Stimulated activated CD4-positive, alpha-beta T cell treated with anti-CD3 and anti-CD28 coated beads, Interleukin-12 subunit alpha, Interleukin-12 subunit beta, amount 100 ng/mL, for 48 hours (primary cell): ENCODE data around the gene IFNL1.
"Not testable (repeated sequence)": the region's sequence is repeated elsewhere in the genome, so short reads cannot be mapped to it uniquely, and the experiment has no call there.

ENCODE experiments used
- DNase-seq, 3 donors: peaks; one replicate each; pipeline ENCODE4 v3.0.0-alpha.2; 2020; ENCODE audit warnings: low read depth in 2 of 3, low spot score in 1 of 3

The IFNL1 gene

DNA sequence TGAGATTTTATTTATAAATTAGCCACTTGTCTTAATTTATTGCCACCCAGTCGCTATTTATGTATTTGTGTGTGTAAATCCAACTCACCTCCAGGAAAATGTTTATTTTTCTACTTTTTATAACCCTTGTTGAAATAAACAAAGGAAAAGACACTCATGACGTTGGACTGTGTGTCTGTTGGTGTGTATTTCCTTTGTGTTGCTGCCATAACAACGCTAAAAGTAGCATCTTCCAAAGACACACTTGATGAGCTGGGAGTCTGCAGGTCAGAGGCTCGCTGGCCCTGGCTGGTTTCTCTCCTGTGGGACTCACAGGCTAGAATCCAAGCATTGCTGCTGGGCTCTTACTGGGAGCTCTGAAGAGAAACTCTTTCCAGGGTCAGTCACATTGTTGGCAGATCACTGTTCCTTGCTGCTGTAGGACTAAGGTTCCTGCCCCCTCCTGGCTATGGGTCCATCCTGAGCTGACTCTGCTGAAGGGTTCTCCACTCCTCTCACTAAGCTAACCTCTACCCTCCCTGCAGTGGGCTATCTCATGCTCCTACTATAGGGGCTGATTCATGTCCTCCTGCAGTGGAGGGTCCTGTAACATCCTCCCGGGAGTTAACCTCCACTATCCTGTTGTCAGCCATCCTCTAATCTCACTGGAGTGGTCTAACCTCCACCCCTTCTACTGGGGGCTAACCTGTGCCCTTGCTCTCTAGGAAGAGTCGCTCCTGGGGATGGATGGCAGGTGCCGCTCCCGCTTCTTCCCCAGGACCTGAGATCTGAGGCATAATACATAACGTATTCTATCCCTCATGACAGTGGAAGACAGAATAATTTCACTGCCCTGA lies 26.0 kb upstream of the IFNL1 start:
- no peak for DNase-seq

- not testable (repeated sequence) for DNase-seq
These were observed 22.3 kb upstream of the IFNL1 start for GRCh38 chr19:39273859-39274258.

GRCh38 chr19:39275578-39275977 lies 20.6 kb upstream of the IFNL1 start:
- DNase-seq: no peak

GRCh38 chr19:39276740-39277139 lies 19.5 kb upstream of the IFNL1 start:
- DNase-seq: no peak

- DNase-seq: no peak
These were observed 18.6 kb upstream of the IFNL1 start for GRCh38 chr19:39277598-39277997.

- DNase-seq: no peak
These were observed 14.2 kb upstream of the IFNL1 start for GRCh38 chr19:39282021-39282420.

- DNase-seq: no peak
These were observed 12.2 kb upstream of the IFNL1 start for GRCh38 chr19:39284032-39284431.

- DNase-seq: no peak
These were observed 2.8 kb upstream of the IFNL1 start for GRCh38 chr19:39293394-39293793.

GRCh38 chr19:39296906-39297305 lies 699 bp downstream of the IFNL1 start:
- no peak for DNase-seq

DNA sequence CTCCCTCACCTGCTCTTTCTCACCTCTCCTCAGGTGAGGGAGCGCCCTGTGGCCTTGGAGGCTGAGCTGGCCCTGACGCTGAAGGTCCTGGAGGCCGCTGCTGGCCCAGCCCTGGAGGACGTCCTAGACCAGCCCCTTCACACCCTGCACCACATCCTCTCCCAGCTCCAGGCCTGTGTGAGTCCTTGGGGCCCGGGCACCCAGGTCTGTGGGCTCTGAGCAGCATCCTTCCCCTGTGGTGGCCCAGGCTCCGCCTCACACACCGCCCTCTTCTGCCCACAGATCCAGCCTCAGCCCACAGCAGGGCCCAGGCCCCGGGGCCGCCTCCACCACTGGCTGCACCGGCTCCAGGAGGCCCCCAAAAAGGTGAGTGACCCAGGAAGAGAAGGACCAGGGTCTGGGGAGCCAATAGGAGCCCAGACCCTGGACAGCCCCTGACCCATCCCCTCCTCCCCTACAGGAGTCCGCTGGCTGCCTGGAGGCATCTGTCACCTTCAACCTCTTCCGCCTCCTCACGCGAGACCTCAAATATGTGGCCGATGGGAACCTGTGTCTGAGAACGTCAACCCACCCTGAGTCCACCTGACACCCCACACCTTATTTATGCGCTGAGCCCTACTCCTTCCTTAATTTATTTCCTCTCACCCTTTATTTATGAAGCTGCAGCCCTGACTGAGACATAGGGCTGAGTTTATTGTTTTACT lies 1.9 kb downstream of the IFNL1 start:
- DNase-seq: no peak

GRCh38 chr19:39299404-39299803 lies 3.2 kb downstream of the IFNL1 start:
- no peak for DNase-seq

GRCh38 chr19:39299832-39300231 lies 3.6 kb downstream of the IFNL1 start:
- DNase-seq: no peak

- no peak for DNase-seq
These were observed 4.8 kb downstream of the IFNL1 start for GRCh38 chr19:39301021-39301420.

GRCh38 chr19:39301562-39301961 lies 5.4 kb downstream of the IFNL1 start:
- no peak for DNase-seq

DNA sequence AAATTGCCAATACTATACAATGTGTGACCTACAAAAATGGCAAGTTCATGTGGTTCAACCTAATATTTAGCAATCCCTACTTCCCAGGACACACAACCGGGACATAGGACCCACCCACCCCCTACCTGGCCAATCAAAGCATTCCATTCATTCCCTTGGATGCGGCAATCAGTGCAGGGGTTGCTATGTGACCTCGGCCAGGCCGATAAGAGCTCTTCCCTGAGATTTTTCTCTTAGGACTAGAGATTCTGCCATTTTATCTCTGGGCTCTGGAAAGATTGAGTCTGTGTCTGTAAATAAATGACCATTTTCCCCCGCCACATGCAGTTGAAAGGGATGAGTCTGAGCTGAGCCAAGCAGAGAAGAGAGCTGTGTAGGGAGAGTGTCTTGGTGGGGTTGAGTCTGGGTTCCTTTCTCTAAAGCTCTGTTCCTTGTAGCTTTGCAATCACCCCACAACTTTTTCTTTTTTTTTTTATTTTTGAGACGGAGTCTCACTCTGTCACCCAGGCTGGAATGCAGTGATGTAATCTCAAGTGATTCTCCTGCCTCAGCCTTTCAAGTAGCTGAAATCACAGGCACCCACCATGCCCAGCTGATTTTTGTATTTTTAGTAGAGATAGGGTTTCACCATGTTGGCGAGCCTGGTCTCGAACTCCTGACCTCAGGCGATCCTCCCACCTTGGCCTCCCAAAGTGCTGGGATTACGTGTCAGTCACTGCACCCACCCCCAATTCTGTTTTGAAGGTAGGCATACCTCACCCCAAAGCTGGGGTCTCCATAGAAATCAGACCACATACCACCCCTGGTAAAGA lies 7.4 kb downstream of the IFNL1 start:
- DNase-seq: no peak

- DNase-seq: no peak
These were observed 7.9 kb downstream of the IFNL1 start for GRCh38 chr19:39304185-39304513.

DNA sequence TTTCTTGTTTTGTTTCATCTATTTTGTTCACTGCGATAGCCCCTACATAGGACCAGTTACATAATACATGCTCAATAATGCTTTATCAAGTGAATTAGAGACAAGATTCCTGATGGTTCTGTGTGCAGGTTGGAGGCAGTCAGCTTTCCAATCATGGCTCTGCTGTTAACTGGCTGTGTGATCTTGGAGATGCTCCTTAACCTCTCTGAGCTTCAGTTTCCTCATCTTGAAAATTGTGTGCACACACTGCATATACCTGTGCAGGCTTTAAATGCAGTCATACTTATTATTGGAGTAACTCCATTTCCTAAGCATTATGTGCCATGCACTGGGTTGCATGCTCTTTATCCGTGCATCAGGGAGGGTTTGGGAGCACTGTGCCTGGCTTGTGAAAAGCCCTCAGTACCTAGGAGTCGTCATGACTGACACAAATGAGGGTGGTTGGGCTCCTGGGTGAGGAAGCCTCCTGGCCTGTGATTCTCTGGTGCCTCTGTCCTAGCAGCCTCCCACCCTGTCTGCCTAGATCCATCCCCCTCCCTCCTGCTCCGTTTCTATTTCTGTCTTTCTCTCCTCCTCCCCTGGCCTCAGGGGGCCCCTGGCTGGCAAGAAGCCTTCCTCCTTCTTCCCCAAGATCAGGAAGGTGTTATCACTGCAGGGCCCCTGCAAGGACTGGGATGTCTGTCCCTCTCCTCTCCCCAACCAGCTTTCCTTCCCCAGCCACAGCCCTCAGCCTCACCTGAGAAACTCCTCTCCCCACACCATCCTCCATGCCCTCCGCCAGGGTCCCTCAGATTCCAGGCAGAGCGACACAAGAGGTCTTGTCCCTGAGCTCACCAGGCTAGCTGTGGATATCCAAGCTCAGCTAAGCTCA lies 8.7 kb downstream of the IFNL1 start:
- no peak for DNase-seq

DNA sequence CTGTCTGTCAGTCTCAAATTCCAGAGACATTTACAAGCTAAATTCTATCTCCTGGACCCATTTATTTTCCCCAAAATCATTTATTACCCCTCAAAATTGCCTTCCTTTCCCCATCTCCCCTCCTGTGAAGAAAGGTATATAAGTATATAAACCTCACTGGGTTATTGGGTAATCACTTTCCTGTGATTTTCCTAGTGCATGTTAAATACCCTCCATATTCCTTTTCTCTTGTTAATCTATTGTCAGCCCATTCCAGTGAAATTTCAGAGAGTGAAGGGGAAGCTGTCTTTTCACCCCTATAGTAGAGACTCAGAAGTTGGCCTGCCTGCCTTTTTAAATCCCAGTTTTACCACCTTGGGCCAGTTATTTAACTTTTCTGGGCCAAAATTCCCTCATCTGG lies 9.9 kb downstream of the IFNL1 start:
- no peak for DNase-seq

DNA sequence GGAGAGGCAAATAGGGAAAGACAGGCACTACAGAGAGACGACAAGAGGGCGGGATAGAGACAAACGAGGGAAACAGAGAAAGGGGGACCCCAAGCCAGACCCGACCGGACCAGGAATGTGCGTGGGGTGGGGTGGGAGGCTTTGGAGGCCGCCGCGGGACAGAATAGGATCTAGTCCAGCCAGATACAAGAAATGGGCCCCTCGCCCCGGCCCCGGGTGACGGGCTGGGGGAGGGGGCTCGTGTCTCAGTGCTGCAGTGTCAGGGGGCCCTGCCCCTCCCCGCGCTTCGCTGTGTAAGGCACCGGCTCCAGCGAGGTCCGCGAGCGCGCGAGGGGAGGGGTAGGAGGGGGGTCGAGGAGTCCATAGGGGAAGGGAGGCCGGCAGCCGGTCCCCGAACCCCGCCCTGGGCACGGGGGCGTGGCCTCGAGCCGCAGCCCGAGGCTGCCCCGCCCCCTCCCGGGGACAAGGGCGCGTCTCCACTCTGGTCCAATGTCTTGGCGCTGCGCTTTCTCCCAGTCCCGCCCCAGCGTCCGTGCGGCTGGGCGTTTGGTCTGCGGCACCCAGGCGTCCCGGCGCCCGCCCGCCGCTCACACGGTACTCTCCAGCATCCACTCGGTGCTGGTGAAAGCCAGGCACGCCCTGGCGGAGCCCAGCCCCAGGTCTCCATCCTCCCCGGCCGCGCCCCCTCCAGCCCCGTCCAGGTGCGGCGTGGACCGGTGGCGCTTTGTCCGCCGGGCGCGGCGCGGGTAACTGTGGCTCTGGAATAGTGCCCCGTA lies 11.0 kb downstream of the IFNL1 start:
- no peak for DNase-seq

DNA sequence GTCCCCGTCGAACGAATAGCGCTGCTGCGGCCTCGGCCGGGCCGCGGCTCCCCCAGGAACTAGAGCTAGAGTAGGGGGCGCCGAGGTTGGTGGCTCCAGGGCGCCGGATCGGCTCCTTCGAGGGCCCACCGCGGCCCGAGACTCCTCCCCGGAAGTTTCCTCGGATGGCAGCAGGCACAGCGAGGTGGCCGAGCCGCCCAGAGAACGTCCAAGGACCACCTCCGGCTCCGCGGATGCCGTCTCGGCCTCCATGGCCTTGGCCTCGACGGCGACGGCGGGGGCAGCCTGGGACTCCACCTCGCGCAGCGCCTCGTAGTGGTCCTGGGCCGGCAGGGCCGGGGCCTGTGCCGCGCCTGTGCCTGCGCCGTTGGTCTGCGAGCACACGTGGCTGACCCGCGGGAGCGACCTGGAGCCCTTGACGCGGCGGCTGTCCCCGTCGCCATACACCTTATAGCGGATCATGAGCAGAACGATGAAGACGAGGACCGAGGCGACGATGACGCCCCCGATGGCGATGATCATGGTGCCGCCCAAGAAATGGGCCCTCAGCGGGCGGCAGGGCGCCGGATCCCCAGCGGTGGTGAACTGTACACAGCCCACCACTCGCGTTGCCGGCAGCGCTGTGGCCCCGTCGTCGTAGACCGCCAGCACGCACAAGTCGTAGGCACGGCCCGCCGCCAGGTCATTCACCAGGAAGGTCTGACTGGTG lies 11.8 kb downstream of the IFNL1 start:
- DNase-seq: no peak
